ENCODE data around the gene GALNT4. TPM values are rescaled to one million over a fixed set of nuclear protein-coding genes. Genes with fewer than 3 reads are reported as not detected.

Gene GALNT4
- total and polyA plus RNA-seq, 2 of the 13 experiments (the other 11 are each of a cell fraction or from before 2014, with no cell fraction given), result 4.9 to 6.8 TPM

- Histone ChIP-seq H3K9me3 (ENCODE audit: low read length) (no peaks in the 10 kb centered on the region), H3K4me2 (ENCODE audit: low read depth, low read length) (peak overlapping the region; percentile 44), H2AFZ (ENCODE audit: low read length) (no peak overlapping the region), H3K4me1 (ENCODE audit: insufficient read depth, low read length) (peaks cover 17% of the 10 kb centered on the region), H3K27ac (ENCODE audit: extremely low read length, insufficient read depth, low read length) (no peak overlapping the region), H3K36me3 (replicated peaks in 1 of 2; ENCODE audit: control insufficient read depth in 1 of 2, insufficient read depth in 2 of 2, low read length in 2 of 2) (peaks cover 1 to 4% of the 10 kb centered on the region in 2 experiments; a peak in 2 of 5 replicates), H3K9ac (ENCODE audit: insufficient read depth, low read depth, low read length) (0 out of 2 replicates have a peak overlapping the region, but pooled peaks have one; percentile 2), H3K27me3 (ENCODE audit: control insufficient read depth in 1 of 2, insufficient read depth in 2 of 2, low read length in 2 of 2) (no peaks in the 10 kb centered on the region), H3K4me3 (replicated peaks in 1 of 3; ENCODE audit: insufficient read depth in 1 of 3, low read depth in 2 of 3, low read length in 3 of 3) (no peak overlapping the region), H3K79me2 (ENCODE audit: insufficient read depth, low read length) (no peaks in the 10 kb centered on the region), H4K20me1 (ENCODE audit: insufficient read depth, low read length) (no peaks in the 10 kb centered on the region)
- intact Hi-C loops (cut with micrococcal nuclease; ENCODE audit: unreplicated experiment), result loop anchor here (1.0 kb wide), 1 partner anchor 31 kb away; the partner anchor contains the start of gene GALNT4
- WGBS (ENCODE audit: low lambda C conversion rate), result 12% methylated on average over 5 of the region's 5 CpGs
- CTCF ChIA-PET (ENCODE audit: low intra/inter-chr PET ratio, low total read pairs), result no interaction called here
- FAIRE-seq (peak; percentile 94), ATAC-seq (peak; percentile 94), DNase-seq (ENCODE audit: low spot score) (peak; percentile 83)
- POLR2A ChIA-PET, result no interaction called here
- BruUV-seq (replicated peaks), result no TSS peak
- in situ Hi-C loops (cut with HindIII; ENCODE audit: extremely low pct_ligation_motif_present, low pct_unique_long_range_greater_than_20kb), result no loop called here
- TF ChIP-seq PBX2 (CRISPR knock-in tag; IDR thresholded peaks at IDR 0.05) (peak; percentile 46; the same call in 1 of the 2 replicates), TBX2 (CRISPR knock-in tag; IDR thresholded peaks at IDR 0.05; ENCODE audit: borderline replicate concordance) (0 out of 2 replicates have a peak, but pooled peaks have one; percentile 25), ZNF563 (CRISPR knock-in tag; IDR thresholded peaks at IDR 0.05) (no peak), ZSCAN25 (CRISPR knock-in tag; IDR thresholded peaks at IDR 0.05) (peak; percentile 99), SAP130 (CRISPR knock-in tag; IDR thresholded peaks at IDR 0.05; ENCODE audit: low read depth) (peak; percentile 53), TFAP4 (IDR thresholded peaks at IDR 0.05; ENCODE audit: borderline replicate concordance, low read depth) (no peak), XRCC5 (optimal IDR thresholded peaks at IDR 0.05; ENCODE audit: low read length) (peak; percentile 41), HNRNPK (IDR thresholded peaks at IDR 0.05; ENCODE audit: low read depth, low read length, poor library complexity, severe bottlenecking) (no peak), CENPT (CRISPR knock-in tag; IDR thresholded peaks at IDR 0.05; ENCODE audit: low read depth) (no peak), KDM5A (IDR thresholded peaks at IDR 0.05; ENCODE audit: borderline replicate concordance, low read length) (no peak), GATAD2A (CRISPR knock-in tag; IDR thresholded peaks at IDR 0.05) (peak; percentile 44; the same call in 1 of the 2 replicates), ARID4A (CRISPR knock-in tag; IDR thresholded peaks at IDR 0.05; ENCODE audit: borderline replicate concordance) (no peak), CREB1 (IDR thresholded peaks at IDR 0.05) (no peak), CREB1 (CRISPR knock-in tag; IDR thresholded peaks at IDR 0.05) (0 out of 2 replicates have a peak, but pooled peaks have one; percentile 30), ZMYM4 (CRISPR knock-in tag; IDR thresholded peaks at IDR 0.05) (peak; percentile 64), MLLT10 (CRISPR knock-in tag; IDR thresholded peaks at IDR 0.05) (no peak), EEA1 (CRISPR knock-in tag; IDR thresholded peaks at IDR 0.05; ENCODE audit: borderline replicate concordance) (no peak), NAIF1 (CRISPR knock-in tag; IDR thresholded peaks at IDR 0.05; ENCODE audit: borderline replicate concordance) (no peak), ZBTB8A (CRISPR knock-in tag; IDR thresholded peaks at IDR 0.05; ENCODE audit: borderline replicate concordance, low read depth) (no peak), RNF2 (conservative IDR thresholded peaks at IDR 0.05; ENCODE audit: low read depth) (no peak), IKZF1 (IDR thresholded peaks at IDR 0.05) (no peak), ATF1 (CRISPR knock-in tag; IDR thresholded peaks at IDR 0.05) (no peak)
These were observed 31.7 kb downstream of the GALNT4 start for GRCh38 chr12:89492883-89493282.
